K562 (cell line): ENCODE results near the gene DUS1L. TPM values are rescaled to one million over a fixed set of nuclear protein-coding genes. Genes with fewer than 3 reads are reported as not detected.

Experiments
- AFF4 ChIP-seq: sonication (generic); formaldehyde crosslinking; IDR thresholded peaks from 2 replicates; pipeline ENCODE4 v1.8.0; 2023; ENCODE audit warnings: mild to moderate bottlenecking, missing genetic modification reagents
- ARID2 ChIP-seq: fragments of 450-650 bp; IDR thresholded peaks from 2 replicates; pipeline ENCODE4 v1.6.1; 2017; ENCODE audit warnings: antibody characterized with exemption, mild to moderate bottlenecking
- FOXM1 ChIP-seq, 2 experiments: fragments of 450-650 bp in 1 of 2; sonication (generic) in 1 of 2; formaldehyde crosslinking in 1 of 2; IDR thresholded peaks; 2 replicates each; pipeline versions ENCODE4 v1.6.1 to v1.9.0; 2017 to 2022; ENCODE audit warnings: low read depth in 2 of 2, mild to moderate bottlenecking in 2 of 2, missing genetic modification reagents in 1 of 2, moderate library complexity in 1 of 2
- HINFP ChIP-seq: fragments of 450-650 bp; conservative IDR thresholded peaks from 2 replicates; pipeline ENCODE4 v1.6.1; 2016; ENCODE audit warnings: missing genetic modification characterization, low read depth, mild to moderate bottlenecking, control low read depth, missing compliant biosample characterization
- ILK ChIP-seq: fragments of 450-650 bp; IDR thresholded peaks from 2 replicates; pipeline ENCODE4 v1.6.1; 2016; ENCODE audit warnings: missing genetic modification characterization, low read depth, mild to moderate bottlenecking, missing compliant biosample characterization, moderate library complexity, borderline replicate concordance
- JUND ChIP-seq, 2 experiments: IDR thresholded peaks; 2 replicates in 1 of 2; 3 replicates in 1 of 2; pipeline ENCODE4 v1.6.1; 2011; ENCODE audit warnings: borderline replicate concordance in 2 of 2, low read depth in 2 of 2, low read length in 2 of 2, improper control_type of control experiment in 1 of 2, missing biosample characterization in 1 of 2, missing genetic modification characterization in 1 of 2, missing genetic modification reagents in 1 of 2
- MXD1 ChIP-seq: fragments of 250-450 bp; sonication (Bioruptor Pico); IDR thresholded peaks from 2 replicates; pipeline ENCODE4 v1.8.0; 2021; ENCODE audit warnings: borderline replicate concordance, mild to moderate bottlenecking, moderate library complexity; ENCODE audit not compliant: poor library complexity, severe bottlenecking
- PCBP1 ChIP-seq: fragments of 200-400 bp; formaldehyde crosslinking; IDR thresholded peaks from 2 replicates; pipeline ENCODE4 v1.6.1; 2018; ENCODE audit warnings: mild to moderate bottlenecking, low read depth, low read length; ENCODE audit not compliant: poor library complexity, severe bottlenecking
- POLR2A ChIP-seq: fragments of 450-650 bp; conservative IDR thresholded peaks from 2 replicates; pipeline ENCODE4 v1.6.1; 2016
- POLR2G ChIP-seq: fragments of 200-400 bp; formaldehyde crosslinking; IDR thresholded peaks from 2 replicates; pipeline ENCODE4 v1.6.1; 2017; ENCODE audit warnings: low read depth, mild to moderate bottlenecking, antibody characterized with exemption, low read length, moderate library complexity
- RBFOX2 ChIP-seq: fragments of 200-400 bp; formaldehyde crosslinking; IDR thresholded peaks from 2 replicates; pipeline ENCODE4 v1.6.1; 2017; ENCODE audit warnings: low read depth, mild to moderate bottlenecking, low read length, moderate library complexity
- RBM22 ChIP-seq: fragments of 200-400 bp; formaldehyde crosslinking; IDR thresholded peaks from 2 replicates; pipeline ENCODE4 v1.6.1; 2018; ENCODE audit warnings: low read length, low read depth; ENCODE audit not compliant: poor library complexity, severe bottlenecking
- RBM39 ChIP-seq: fragments of 200-400 bp; formaldehyde crosslinking; optimal IDR thresholded peaks from 2 replicates; pipeline ENCODE3; 2018; ENCODE audit warnings: low read depth, low read length
- SAFB ChIP-seq: fragments of 200-400 bp; formaldehyde crosslinking; IDR thresholded peaks from 2 replicates; pipeline ENCODE4 v1.6.1; 2017; ENCODE audit warnings: low read depth, low read length, borderline replicate concordance
- SUPT5H ChIP-seq: fragments of 450-650 bp; IDR thresholded peaks from 2 replicates; pipeline ENCODE4 v1.6.1; 2016
- TCF3 ChIP-seq: sonication (generic); formaldehyde crosslinking; IDR thresholded peaks from 2 replicates; pipeline ENCODE4 v1.4.0; 2020; ENCODE audit warnings: mild to moderate bottlenecking, missing genetic modification reagents
- ZBTB12 ChIP-seq: fragments of 250-450 bp; sonication (Bioruptor Pico); IDR thresholded peaks from 2 replicates; pipeline ENCODE4 v1.4.0; 2020
- ZC3H4 ChIP-seq: sonication (generic); formaldehyde crosslinking; IDR thresholded peaks from 2 replicates; pipeline ENCODE4 v1.9.0; 2021; ENCODE audit warnings: missing genetic modification reagents, borderline replicate concordance
- polyA plus RNA-seq, 8 experiments: library from polyadenylated mRNA; depleted of rRNA in 4 of 8; stranded (reverse) in 5 of 8; unstranded in 3 of 8; fragments of >200 nt; fragmentation: Nextera tagmentation in 2 of 8; fragmentation: Illumina TruSeq in 1 of 8; extraction: Ambion mirVana in 2 of 8; extraction: Trizol in 1 of 8; gene quantifications; 2 replicates each; pipeline versions ENCODE4 v1.2.1 to v1.2.3, GENCODE V29; 2011 to 2014; ENCODE audit warnings: inconsistent platforms in 1 of 8, missing spikeins in 1 of 8
- total RNA-seq, 7 experiments: library from RNA; depleted of rRNA in 6 of 7; stranded (reverse); fragments of >200 nt in 6 of 7; fragmentation: Illumina TruSeq in 2 of 7; extraction: Trizol in 2 of 7; gene quantifications; 2 replicates each; pipeline versions ENCODE4 v1.2.1 to v1.2.3, GENCODE V29; 2011 to 2021; ENCODE audit warnings: low replicate concordance in 1 of 7

The DUS1L gene
- total and polyA plus RNA-seq, 9 of the 15 experiments (the other 6 are each of a cell fraction or from before 2014, with no cell fraction given), result 7.8 to 210 (median 83.9) TPM

- TF ChIP-seq ZBTB12 (CRISPR knock-in tag), result no peak
- TF ChIP-seq MXD1, result no peak
- TF ChIP-seq POLR2A, result 0 out of 2 replicates have a peak, but pooled peaks have one; percentile 54
- TF ChIP-seq JUND (IDR thresholded peaks at IDR 0.05; ENCODE audit: borderline replicate concordance, low read depth, low read length), result no peak
- TF ChIP-seq JUND (tag; IDR thresholded peaks at IDR 0.05; ENCODE audit: borderline replicate concordance, low read depth, low read length), result no peak
- no peak for TF ChIP-seq SAFB
- no peak for TF ChIP-seq ARID2
- TF ChIP-seq TCF3 (CRISPR knock-in tag), result no peak
- no peak for TF ChIP-seq ZC3H4 (CRISPR knock-in tag)
- no peak for TF ChIP-seq ILK
- 0 out of 2 replicates have a peak, but pooled peaks have one; percentile 8 for TF ChIP-seq SUPT5H
- peak; percentile 3 for TF ChIP-seq PCBP1
- TF ChIP-seq POLR2G, result peak; percentile 41
- no peak for TF ChIP-seq AFF4
- peak; percentile 6 for TF ChIP-seq RBM22
- TF ChIP-seq FOXM1 (IDR thresholded peaks at IDR 0.05; ENCODE audit: low read depth), result no peak
- TF ChIP-seq FOXM1 (CRISPR knock-in tag; IDR thresholded peaks at IDR 0.05; ENCODE audit: low read depth), result no peak
- TF ChIP-seq RBFOX2, result peak; percentile 65
- TF ChIP-seq HINFP (tag), result no peak
- no peak for TF ChIP-seq RBM39
Observed at GRCh38 chr17:82086941-82087906, 21.6 kb upstream of the DUS1L start (continued).
